Panc1 (cell line): ENCODE data around the gene CCR2. TPM values are rescaled to one million over a fixed set of nuclear protein-coding genes. Genes with fewer than 3 reads are reported as not detected.

Experiments used
- ATAC-seq: fragments of 200-7000 bp; cut with Tn5 transposase; 2 replicates; pipeline ENCODE4 v1.9.1; 2020; ENCODE audit warnings: mild to moderate bottlenecking, moderate library complexity
- BruUV-seq: library from RNA; stranded (reverse); fragments of 400-500 nt; replicated peaks from 2 replicates; lab custom pipeline; 2021; lab: Mats Ljungman, UMichigan
- CTCF ChIA-PET: fragments of 300-600 bp; sonication (Branson Sonifier 250); formaldehyde crosslinking; loops from one replicate; lab custom pipeline; 2022; ENCODE audit warnings: antibody characterized with exemption; lab: Charles Lee
- POLR2A ChIA-PET: fragments of 300-600 bp; sonication (Branson Sonifier 250); formaldehyde crosslinking; loops from one replicate; lab custom pipeline; 2022; ENCODE audit warnings: antibody characterized with exemption; lab: Charles Lee
- DNase-seq: peaks from one replicate; pipeline ENCODE4 v3.0.0-alpha.2; 2010; ENCODE audit warnings: low read depth, low spot score
- H3K27ac ChIP-seq: 2 replicates; pipeline ENCODE4 v1.5.1; 2011; ENCODE audit warnings: mild to moderate bottlenecking, low read length, inconsistent platforms
- H3K27me3 ChIP-seq: fragments of 200-500 bp; sonication (Bioruptor generic); 2 replicates; pipeline ENCODE4 v1.6.0; 2014; ENCODE audit warnings: low read length, inconsistent platforms; ENCODE audit not compliant: control insufficient read depth, insufficient read depth
- H3K36me3 ChIP-seq: fragments of 200-500 bp; sonication (Bioruptor generic); 2 replicates; pipeline ENCODE4 v1.5.1; 2014; ENCODE audit warnings: inconsistent platforms, mild to moderate bottlenecking, low read length, moderate library complexity; ENCODE audit not compliant: control insufficient read depth, insufficient read depth
- H3K4me1 ChIP-seq: 2 replicates; pipeline ENCODE4 v1.5.1; 2011; ENCODE audit warnings: inconsistent platforms, mild to moderate bottlenecking, low read length, moderate library complexity; ENCODE audit not compliant: control insufficient read depth, insufficient read depth
- H3K4me3 ChIP-seq, 2 experiments: 2 replicates each; pipeline ENCODE4 v1.5.1; 2011 to 2012; ENCODE audit warnings: low read depth in 2 of 2, low read length in 2 of 2, mild to moderate bottlenecking in 2 of 2, inconsistent platforms in 1 of 2, moderate library complexity in 1 of 2
- H3K9me3 ChIP-seq: fragments of 200-500 bp; sonication (Bioruptor generic); 2 replicates; pipeline ENCODE4 v1.5.1; 2014; ENCODE audit warnings: low read depth, mild to moderate bottlenecking, inconsistent platforms, low read length, moderate library complexity; ENCODE audit not compliant: control insufficient read depth, insufficient read depth
- CTCF ChIP-seq: fragments of 450-650 bp; IDR thresholded peaks from 2 replicates; pipeline ENCODE4 v1.5.1; 2017; ENCODE audit warnings: mild to moderate bottlenecking
- POLR2AphosphoS5 ChIP-seq: IDR thresholded peaks from 2 replicates; pipeline ENCODE4 v1.6.1; 2012; ENCODE audit warnings: mild to moderate bottlenecking, low read depth, low read length, moderate library complexity
- REST ChIP-seq, 2 experiments: IDR thresholded peaks; 2 replicates each; pipeline ENCODE4 v1.6.1; 2011 to 2012; ENCODE audit warnings: low read depth in 2 of 2, control low read depth in 1 of 2, low read length in 1 of 2, mild to moderate bottlenecking in 1 of 2, moderate library complexity in 1 of 2; ENCODE audit not compliant: insufficient read depth in 1 of 2
- SIN3A ChIP-seq: IDR thresholded peaks from 2 replicates; pipeline ENCODE4 v1.6.1; 2012; ENCODE audit warnings: low read depth, mild to moderate bottlenecking, low read length, moderate library complexity, borderline replicate concordance; ENCODE audit not compliant: insufficient read depth
- TCF7L2 ChIP-seq: IDR thresholded peaks from 2 replicates; pipeline ENCODE4 v1.6.1; 2011; ENCODE audit warnings: mild to moderate bottlenecking, low read depth, low read length, inconsistent platforms
- in situ Hi-C: cut with HindIII; loops from 2 replicates; pipeline ENCODE4 v1.10.0; 2016; ENCODE audit warnings: low sequenced_read_pairs, low pct_unique_long_range_greater_than_20kb
- intact Hi-C: fragments of 100-400 bp; cut with micrococcal nuclease; formaldehyde crosslinking; loops from one replicate; pipeline ENCODE4 v1.10.0; 2022; ENCODE audit not compliant: unreplicated experiment
- total RNA-seq: library from RNA; stranded (reverse); gene quantifications from one replicate; pipeline ENCODE4 v1.2.1, GENCODE V29; 2021; ENCODE audit not compliant: unreplicated experiment

The CCR2 gene
- total RNA-seq, 1 experiment from 2014 or later, result not detected

GRCh38 chr3:46344476-46344875, 9.4 kb upstream of the CCR2 start:
- no peaks in the 10 kb centered on the region for H3K4me1 ChIP-seq
- ChIA-PET CTCF (no interaction called here), POLR2A (no interaction called here)
- no peak overlapping the region for H3K27ac ChIP-seq
- no peak for TF ChIP-seq TCF7L2
- no peak for TF ChIP-seq CTCF
- TF ChIP-seq REST (IDR thresholded peaks at IDR 0.05; ENCODE audit: insufficient read depth in 1 of 2, low read depth in 2 of 2, low read length in 1 of 2), result no peak
- TF ChIP-seq SIN3A, result no peak
- TF ChIP-seq POLR2AphosphoS5, result no peak
- H3K36me3 ChIP-seq, result no peaks in the 10 kb centered on the region
- intact Hi-C loops (no loop called here), in situ Hi-C loops (no loop called here)
- no peak overlapping the region for H3K4me3 ChIP-seq
- no peaks in the 10 kb centered on the region for H3K9me3 ChIP-seq
- DNase-seq (no peak), ATAC-seq (no peak)
- no peaks in the 10 kb centered on the region for H3K27me3 ChIP-seq
- BruUV-seq, result no TSS peak

- no TSS peak for BruUV-seq
- Histone ChIP-seq H3K4me1 (no peaks in the 10 kb centered on the region), H3K27me3 (peaks cover 3% of the 10 kb centered on the region; the same call in 1 of the 2 replicates), H3K36me3 (no peaks in the 10 kb centered on the region), H3K27ac (no peak overlapping the region), H3K9me3 (no peaks in the 10 kb centered on the region), H3K4me3 (no peak overlapping the region)
- no peak for TF ChIP-seq SIN3A
- TF ChIP-seq REST (IDR thresholded peaks at IDR 0.05; ENCODE audit: insufficient read depth in 1 of 2, low read depth in 2 of 2, low read length in 1 of 2), result no peak
- TF ChIP-seq TCF7L2, result no peak
- TF ChIP-seq POLR2AphosphoS5, result no peak
- no peak for TF ChIP-seq CTCF
- POLR2A ChIA-PET, result no interaction called here
- in situ Hi-C loops, result no loop called here
- intact Hi-C loops, result no loop called here
- CTCF ChIA-PET, result no interaction called here
- DNase-seq (no peak), ATAC-seq (no peak)
These were observed 5.0 kb upstream of the CCR2 start for GRCh38 chr3:46348823-46349482.
